ENCODE data around the gene URAD.

URAD gene

GRCh38 chr13:27975564-27976361, 12.7 kb downstream of the URAD start:
- no peak for TF ChIP-seq CTCF (IDR thresholded peaks at IDR 0.05; ENCODE audit: low read length, missing control alignments)
- DNase-seq (ENCODE audit: low read depth): no peak

GRCh38 chr13:27973961-27974662, 14.4 kb downstream of the URAD start:
- TF ChIP-seq CTCF (IDR thresholded peaks at IDR 0.05; ENCODE audit: low read length, missing control alignments): no peak
- DNase-seq (ENCODE audit: low read depth): no peak
- H3K4me3 ChIP-seq (replicated peaks; ENCODE audit: low read depth, low read length): no peak overlapping the region

More at GRCh38 chr13:27975564-27976361, 12.7 kb downstream of the URAD start:
- H3K4me3 ChIP-seq (replicated peaks; ENCODE audit: low read depth, low read length): no peak overlapping the region

GRCh38 chr13:27973291-27973690, 15.2 kb downstream of the URAD start:
- TF ChIP-seq CTCF (IDR thresholded peaks at IDR 0.05; ENCODE audit: low read length, missing control alignments): no peak
- H3K4me3 ChIP-seq (replicated peaks; ENCODE audit: low read depth, low read length): no peak overlapping the region
- no peak for DNase-seq (ENCODE audit: low read depth)

- TF ChIP-seq CTCF (IDR thresholded peaks at IDR 0.05; ENCODE audit: low read length, missing control alignments): no peak
- no peak overlapping the region for H3K4me3 ChIP-seq (replicated peaks; ENCODE audit: low read depth, low read length)
- no peak for DNase-seq (ENCODE audit: low read depth)
Measured at GRCh38 chr13:27972478-27972820, 16.0 kb downstream of the URAD start.

- H3K4me3 ChIP-seq (replicated peaks; ENCODE audit: low read depth, low read length): no peak overlapping the region
- DNase-seq (ENCODE audit: low read depth): no peak
- no peak for TF ChIP-seq CTCF (IDR thresholded peaks at IDR 0.05; ENCODE audit: low read length, missing control alignments)
Measured at GRCh38 chr13:27971776-27972477, 16.6 kb downstream of the URAD start.

GRCh38 chr13:27971236-27971645, 17.3 kb downstream of the URAD start:
- DNase-seq (ENCODE audit: low read depth): no peak
- H3K4me3 ChIP-seq (replicated peaks; ENCODE audit: low read depth, low read length): no peak overlapping the region
- no peak for TF ChIP-seq CTCF (IDR thresholded peaks at IDR 0.05; ENCODE audit: low read length, missing control alignments)
